Measurements from ENCODE around the gene CD81.

The CD81 gene

GRCh38 chr11:2422461-2423156 is 45.5 kb downstream of the CD81 start:
- no peak for FAIRE-seq

DNA sequence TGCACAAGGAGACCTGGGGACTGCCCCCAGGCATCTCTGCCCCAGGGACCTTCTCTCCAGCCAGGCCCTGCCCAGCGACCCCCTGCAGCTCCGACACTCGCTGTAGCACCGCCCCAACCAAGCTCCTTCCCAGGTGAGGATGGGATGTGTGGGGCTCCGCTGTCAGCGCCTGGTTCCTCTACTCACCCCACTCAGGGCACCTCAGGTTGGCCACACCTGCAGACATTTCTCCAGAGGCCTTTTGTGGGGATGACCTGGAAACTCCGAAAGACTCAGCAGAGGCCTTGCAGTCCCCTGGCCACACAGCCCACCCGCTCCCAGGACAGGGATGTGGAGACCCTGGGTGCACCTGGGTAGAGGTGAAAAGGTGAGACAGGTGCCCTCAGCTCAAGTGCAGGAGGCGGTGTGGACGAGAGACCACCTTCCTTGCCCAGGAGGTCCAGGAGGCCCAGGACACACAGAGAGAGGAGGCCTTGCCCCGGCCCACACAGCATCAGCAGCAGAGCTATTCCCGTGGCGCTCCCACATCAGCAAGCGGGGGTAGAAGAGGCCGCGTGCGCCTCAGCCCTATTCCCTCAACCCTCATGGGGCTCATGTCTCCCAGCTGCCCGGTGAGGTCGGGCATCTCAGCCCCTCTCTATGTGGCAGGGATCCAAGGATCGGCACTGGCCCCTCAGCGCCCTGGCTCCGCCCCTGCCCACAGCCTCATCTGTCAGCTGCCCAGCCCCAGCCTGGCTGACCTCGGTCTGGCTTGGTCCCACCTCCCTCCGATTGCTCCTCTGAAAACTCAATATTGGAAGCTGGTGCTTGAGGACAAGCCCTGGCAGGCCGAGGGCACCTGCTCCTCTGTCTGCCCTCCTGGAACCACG is 46.3 kb downstream of the CD81 start:
- FAIRE-seq: no peak

- no peak for FAIRE-seq
These were observed 47.8 kb downstream of the CD81 start for GRCh38 chr11:2424811-2425495.

DNA sequence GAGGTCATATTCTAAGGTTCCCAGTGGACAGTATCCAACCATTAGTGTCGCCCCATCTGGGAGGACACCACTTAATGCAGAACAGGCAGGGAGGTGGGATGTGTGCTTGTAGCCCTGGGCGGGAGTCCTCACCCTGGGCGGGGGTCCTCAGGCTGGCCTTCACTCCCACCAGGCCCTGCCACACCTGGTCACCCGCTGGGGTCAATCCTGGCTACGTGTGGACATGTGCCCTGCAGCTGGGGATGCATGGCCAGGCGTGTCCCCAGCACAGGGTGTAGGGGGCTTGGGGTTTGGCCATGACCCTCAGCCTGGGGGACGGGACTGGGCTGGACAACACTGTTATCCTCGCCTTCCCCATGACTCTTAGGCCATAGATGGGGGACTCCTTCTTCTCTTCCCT is 48.4 kb downstream of the CD81 start:
- no peak for FAIRE-seq

DNA sequence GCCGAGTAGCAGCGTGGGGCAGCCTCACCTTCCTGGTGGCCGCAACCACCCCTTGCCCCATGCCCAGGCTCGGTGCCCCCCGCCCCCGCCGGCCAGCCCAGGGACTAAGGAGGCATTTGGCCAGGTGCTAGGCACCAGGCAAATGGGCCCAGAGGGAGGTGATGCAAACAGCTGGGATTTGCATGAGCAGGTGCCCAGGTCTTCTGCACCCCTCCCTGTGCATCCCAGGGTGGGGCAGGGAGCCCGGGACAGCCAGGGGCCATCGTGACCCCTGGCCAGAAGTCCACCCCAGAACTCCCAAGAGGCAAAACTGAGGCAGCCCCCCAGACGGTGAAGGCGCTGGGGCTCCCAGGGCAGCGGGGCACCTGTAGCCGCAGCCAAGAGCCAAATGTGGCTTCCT is 49.1 kb downstream of the CD81 start:
- no peak for FAIRE-seq

GRCh38 chr11:2426826-2427521 is 49.9 kb downstream of the CD81 start:
- FAIRE-seq: no peak

DNA sequence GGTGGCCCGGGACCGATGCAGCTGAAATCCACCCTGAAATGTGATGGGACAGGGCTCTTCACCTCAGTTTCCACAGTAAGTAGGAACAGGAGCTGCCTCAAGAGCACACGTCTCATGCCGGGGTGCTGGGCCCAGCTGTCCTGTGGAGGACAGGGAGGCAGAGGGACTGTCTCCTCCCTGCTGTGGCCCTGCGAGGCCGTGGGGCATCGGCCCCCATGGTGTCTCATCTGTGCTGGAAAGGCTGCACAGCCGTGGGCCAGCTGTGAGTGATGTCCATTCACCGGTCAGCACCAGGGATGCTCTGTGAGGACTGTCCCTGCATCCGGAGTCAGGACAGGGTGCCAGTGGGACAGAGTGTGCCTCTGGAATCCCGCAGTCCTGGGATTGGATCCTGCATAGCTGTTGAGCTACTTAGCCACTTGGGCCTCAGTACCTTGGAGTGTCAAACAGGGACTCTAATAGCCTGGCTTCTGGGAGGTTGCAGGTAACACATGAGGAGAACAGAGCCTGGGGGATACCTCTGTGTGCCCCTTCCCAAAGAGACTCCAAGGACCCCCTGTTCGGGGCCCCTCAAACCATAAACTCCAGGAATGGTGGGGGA is 50.7 kb downstream of the CD81 start:
- FAIRE-seq: no peak

- FAIRE-seq: no peak
These were observed 51.2 kb downstream of the CD81 start for GRCh38 chr11:2428322-2428795.

- no peak for FAIRE-seq
These were observed 54.3 kb downstream of the CD81 start for GRCh38 chr11:2431395-2431794.

- FAIRE-seq: no peak
These were observed 55.1 kb downstream of the CD81 start for GRCh38 chr11:2432171-2432621.

DNA sequence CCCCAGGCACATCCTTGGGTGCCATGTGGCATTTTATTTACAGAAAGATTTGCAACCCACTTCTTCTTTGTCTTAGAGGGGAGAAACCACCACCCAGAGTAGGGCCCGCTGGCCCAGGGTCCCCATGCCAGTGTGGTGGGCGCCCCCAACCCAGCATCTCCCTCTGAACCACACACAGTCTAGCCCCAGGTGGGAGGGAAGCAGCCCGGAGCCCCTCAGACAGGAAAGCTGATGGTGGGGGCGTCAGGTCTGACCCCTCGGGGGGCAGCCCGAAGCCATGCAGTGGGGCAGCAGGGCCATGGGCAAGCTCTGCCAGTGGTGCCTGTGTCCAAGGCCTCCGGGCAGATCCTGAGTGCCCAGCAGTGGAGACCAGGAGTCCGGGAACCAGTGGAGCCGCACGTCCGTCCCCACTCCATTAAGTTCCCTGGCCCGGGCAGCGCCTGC is 55.5 kb downstream of the CD81 start:
- FAIRE-seq: no peak

- FAIRE-seq: no peak
These were observed 56.2 kb downstream of the CD81 start for GRCh38 chr11:2433106-2433925.

- no peak for FAIRE-seq
These were observed 56.9 kb downstream of the CD81 start for GRCh38 chr11:2434008-2434407.

DNA sequence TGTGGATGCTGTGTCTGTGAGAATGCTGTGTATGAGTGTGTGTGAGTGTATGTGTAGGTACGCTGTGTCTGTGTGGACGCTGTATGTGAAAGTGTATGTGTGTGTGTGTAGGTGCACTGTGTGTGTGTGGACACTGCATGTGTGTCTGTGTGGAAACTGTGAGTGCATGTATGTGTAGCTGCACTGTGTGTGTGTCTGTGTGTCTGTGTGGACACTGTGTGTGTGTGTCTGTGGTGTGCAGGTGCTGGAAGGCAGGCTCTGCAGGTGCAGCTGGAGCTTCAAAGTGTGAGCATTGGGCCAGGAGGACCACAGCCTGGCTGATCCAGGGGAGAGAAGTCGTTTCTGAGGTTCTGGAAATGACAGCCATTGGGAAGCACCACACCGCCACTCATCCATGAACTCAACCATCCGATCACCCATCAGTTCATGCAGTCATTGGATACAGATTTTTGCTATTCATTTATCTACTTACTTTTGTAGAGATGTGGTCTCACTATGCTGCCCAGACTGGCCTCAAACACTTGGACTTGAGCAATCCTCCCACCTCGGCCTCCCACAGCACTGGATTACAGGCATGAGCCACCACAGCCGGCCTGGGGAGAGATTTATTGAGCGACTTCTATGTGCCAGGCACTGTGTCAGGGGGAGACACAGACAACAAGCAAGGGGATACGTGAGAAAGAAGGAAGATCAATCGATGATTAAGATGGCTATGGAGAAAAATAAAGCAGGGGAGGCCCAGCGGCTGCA is 57.6 kb downstream of the CD81 start:
- no peak for FAIRE-seq

DNA sequence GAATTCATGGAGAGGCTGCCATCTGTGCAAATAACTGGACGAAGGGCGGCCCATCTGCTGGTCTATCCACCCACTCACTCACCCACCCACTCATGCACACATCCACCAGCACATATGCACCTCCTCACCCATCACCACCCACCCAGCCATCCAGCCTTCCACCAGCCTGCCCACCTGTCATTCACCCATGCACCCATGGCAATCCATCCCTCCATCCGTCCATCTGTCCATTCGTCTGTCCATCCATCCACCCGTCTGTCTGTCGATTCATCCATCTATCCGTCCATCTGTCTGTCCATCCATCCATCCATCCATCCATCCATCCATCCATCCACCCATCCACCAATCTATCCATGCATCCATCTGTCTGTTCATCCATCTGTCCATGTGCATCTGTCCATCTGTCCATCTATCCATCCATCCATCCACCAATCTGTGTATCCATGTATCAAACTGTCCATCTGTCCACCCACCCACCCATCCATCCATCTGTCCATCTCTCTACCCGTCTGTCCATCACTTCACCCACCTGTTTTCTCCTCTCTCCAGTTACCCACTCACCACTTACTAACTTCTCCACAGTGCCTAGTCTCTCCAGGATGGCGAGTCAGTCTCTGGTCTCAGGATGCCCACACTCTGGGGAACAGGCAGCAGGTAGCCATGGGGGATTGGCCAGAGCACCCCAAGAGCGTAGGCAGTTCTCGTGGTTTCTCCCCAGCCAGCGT is 58.3 kb downstream of the CD81 start:
- FAIRE-seq: no peak

DNA sequence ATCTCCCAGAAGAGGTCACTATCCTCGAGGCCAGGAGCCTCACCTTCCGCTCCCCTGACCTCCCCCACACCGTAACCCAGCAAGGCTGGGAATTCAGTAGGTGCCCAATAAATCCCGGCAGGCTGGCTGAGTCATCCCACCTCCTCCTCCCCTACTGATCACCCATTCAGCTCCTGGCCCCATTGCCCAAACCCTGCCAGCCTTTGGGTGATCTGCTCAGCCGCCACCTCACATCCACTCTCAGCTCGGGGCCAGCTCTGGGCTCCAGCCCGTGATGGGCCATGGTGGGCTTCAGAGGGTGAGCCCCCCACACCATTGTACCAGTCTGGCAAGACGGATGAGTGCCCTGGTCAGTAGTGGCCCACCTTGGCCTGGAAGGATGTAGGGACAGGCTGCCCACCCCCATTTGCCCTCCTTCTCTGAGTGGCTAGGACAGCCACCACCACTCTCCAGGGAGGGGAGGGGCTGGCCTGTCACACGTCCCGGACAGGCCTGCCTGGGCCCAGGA is 59.0 kb downstream of the CD81 start:
- FAIRE-seq: no peak

DNA sequence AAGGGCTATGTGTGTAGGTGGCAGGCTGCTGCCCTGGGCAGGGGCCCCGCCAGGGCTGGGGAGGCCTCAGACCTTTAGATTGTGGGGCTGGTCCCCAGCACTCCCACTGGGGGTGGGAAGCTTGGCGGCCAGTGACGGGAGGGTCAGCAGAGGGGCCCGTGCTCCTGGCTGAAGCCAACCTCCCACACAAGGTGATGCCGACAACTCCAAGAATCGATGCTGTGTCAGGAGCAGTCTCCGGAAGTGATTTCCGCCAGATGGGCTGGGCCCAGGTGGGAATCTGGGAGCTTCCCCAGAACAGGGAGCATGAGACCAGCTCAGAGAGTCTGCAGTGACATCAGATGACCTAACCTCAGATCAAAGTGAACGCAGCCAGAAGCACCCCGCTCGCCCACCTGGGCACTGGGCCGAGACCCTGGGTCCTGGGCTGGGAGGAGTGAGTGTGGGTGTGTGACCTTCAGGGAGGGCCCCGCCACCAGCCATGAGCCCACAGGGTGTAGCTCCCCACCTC is 59.5 kb downstream of the CD81 start:
- no peak for FAIRE-seq

GRCh38 chr11:2437516-2437915 is 60.4 kb downstream of the CD81 start:
- FAIRE-seq: no peak

DNA sequence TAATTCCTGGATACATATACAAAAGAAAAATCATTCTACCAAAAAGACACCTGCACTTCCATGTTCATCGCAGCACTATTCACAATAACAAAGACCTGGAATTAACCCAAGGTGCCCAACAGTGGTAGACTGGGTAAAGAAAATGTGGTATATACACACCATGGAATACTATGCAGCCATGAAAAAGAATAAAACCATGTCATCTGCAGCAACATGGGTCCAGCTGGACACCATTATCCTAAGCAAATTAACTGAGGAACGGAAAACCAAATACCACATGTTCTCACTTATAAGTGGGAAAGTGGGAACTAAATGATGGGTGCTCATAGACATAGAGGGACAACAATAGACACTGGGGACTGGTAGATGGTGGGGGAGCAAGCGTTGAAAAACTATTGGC is 62.7 kb downstream of the CD81 start:
- no peak for FAIRE-seq

- no peak for FAIRE-seq
These were observed 63.5 kb downstream of the CD81 start for GRCh38 chr11:2440646-2441045.

Measured in TTC549 (cell line).